GM21576 (cell line): ENCODE data around the gene ZNF554.
"Not testable (repeated sequence)": the region's sequence is repeated elsewhere in the genome, so short reads cannot be mapped to it uniquely, and the experiment has no call there.

ENCODE experiments used
- ATAC-seq: cut with Tn5 transposase; IDR thresholded peaks from one replicate; pipeline ENCODE4 v1.9.1; 2021; ENCODE audit warnings: mild to moderate bottlenecking, moderate library complexity; ENCODE audit not compliant: unreplicated experiment

The ZNF554 gene

DNA sequence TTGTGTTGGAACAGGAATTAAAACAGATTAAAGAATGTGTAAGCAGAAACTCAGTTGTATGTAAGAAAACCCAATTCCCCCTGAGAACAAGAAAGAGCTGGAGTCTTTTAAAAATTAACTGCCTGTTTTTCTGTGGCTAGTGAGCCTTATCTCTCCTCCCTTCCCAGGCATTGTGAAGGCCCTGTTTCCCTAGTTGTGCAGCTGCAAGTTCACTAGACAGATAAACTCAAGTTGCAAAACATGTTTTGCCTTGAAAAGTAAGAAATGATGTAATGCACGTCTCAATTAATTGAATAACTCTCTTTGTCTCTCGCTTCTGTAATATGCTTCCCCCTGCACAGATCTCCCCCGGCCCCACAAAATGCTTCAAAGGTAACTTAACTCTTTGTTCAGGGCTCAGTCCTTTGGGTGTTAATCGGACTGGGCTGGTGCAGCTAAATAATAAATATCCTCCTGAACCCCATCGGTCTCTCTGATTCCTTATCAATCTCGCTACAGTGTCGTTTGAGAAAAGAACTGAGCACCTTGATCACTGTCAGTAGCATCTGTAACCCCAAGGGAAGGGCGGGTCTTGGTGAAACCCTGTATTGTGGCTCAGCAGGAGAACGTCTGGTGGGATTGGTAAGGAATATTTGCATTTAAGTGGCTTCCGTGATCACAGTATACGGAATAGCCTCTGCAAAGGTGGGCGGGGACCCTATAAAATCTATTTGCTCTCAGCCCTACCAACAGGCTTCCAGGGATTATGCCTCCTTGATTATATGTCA is 45.8 kb downstream of the ZNF554 start:
- no peak for ATAC-seq

DNA sequence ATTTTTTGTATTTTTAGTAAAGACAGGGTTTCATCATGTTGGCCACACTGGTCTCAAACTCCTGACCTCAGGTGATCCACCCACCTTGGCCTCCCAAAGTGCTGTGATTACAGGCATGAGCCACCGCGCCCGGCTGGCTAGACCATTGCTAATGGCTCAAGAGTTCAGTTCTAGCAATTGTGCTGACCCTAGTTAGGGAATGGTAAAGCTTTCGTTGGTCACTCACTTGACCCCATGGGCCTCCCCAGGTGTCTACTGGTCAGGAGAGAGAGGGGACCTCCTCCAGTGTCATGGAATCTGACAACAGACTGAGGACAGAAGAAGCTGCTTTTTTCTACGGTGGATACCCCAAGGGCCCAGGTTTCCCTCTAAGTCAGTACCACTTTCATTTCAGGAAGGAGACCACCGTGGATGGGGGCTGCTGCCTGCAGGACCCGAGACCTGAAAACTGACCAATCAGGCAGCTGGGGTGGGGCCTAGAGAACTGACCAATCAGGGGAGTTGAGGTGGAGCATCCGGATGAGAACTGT is 46.9 kb downstream of the ZNF554 start:
- no peak for ATAC-seq

- no peak for ATAC-seq
Measured at GRCh38 chr19:2867025-2867991, 47.6 kb downstream of the ZNF554 start, which contains the start of gene ZNF556. Gene ZNF556, plus strand, starts transcription at chr19:2867335. Its CDS starts 87 bp downstream, at chr19:2867422.

DNA sequence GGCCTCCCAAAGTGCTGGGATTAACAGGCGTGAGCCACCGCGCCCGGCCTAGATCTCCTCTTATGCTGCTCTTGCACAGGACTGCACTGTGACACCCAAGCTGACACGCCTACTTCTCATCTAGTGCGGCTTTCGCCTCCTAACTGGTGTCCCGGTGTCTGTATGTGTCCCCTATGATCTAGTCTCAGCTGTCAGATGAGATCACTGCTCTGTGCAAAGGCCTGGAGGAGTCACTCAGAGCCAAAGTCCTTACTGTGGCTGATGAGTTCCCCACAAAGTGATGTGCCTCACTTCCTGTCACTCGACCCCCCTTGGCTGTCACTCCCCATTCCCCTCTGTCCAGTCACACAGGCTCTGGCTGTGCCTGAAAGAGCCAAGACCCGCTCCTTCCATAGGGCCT is 50.0 kb downstream of the ZNF554 start:
- no peak for ATAC-seq

DNA sequence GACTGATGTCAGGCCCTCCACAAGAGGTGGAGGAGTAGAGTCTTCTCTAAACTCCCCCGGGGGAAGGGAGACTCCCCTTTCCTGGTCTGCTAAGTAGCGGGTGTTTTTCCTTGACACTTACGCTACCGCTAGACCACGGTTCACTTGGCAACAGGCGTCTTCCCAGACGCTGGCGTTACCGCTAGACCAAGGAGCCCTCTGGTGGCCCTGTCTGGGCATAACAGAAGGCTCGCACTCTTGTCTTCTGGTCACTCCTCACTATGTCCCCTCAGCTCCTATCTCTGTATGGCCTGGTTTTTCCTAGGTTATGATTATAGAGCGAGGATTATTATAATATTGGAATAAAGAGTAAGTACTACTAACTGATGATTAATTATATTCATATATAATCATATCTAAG is 52.5 kb downstream of the ZNF554 start:
- ATAC-seq = not testable (repeated sequence)

DNA sequence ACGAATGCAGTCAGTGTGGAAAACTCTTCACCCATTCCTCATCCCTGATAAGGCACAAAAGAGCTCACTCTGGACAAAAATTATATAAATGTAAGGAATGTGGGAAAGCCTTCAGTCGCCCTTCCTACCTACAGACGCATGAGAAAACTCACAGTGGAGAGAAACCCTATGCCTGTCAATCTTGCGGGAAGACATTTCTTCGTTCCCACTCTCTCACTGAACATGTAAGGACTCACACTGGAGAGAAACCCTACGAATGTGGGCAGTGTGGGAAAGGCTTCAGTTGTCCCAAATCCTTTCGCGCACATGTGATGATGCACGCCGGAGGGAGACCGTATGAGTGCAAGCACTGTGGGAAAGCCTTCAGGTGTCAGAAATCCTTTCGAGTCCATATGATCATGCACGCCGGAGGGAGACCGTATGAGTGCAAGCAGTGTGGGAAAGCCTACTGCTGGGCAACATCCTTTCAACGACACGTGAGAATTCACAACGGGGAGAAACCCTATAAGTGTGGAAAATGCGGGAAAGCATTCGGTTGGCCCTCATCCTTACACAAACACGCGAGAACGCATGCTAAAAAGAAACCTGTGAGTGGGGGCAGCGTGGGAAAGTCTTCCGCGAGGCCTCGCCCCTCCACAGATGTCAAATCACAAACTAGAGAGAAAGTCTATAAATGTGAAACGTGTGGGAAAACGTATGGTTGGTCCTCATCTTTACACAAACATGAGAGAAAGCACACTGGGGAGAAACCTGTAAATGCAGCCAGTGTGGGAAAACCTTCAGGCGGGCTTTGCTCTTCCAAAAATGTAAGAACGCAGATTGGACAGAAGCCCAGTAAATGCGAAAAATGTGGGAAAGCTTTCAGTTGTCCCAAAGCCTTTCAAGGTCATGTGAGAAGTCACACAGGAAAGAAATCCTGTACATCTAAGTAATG is 58.0 kb downstream of the ZNF554 start:
- ATAC-seq = no peak

DNA sequence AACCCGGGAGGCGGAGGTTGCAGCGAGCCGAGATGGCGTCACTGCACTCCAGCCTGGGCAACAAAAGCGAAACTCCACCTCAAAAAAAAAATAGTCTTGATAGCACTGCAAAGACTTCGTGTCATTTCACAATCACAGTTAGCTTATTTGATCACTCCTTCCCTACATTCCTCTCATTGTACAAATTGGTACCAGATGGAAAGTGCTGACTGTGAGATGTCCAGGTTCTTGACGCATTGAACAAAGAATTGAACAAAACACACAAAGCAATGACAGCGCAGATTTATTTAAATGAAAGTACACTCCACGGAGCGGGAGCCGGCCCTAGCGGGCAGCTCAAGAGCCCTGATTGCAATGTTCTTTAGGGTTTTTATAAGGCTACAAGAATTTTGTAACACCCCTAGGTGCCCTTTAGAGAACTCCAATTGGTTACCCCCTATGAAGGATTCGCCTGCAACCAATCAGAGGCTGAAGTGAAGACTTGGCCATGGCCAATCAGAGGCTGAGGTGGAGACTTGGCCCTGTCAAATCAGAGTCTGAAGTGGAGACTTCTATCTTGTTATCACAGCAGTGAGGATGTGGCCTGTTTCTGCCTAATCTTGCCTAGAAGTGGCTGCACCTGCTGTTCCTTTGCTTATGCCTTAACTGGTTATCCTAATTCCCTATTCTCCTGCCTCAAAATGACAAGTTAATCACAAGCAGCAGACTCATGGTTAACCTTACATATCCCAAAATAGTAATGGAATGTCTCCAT is 64.2 kb downstream of the ZNF554 start:
- ATAC-seq = no peak

- no peak for ATAC-seq
Measured at GRCh38 chr19:2885736-2886135, 66.1 kb downstream of the ZNF554 start.
